ENCODE results near the gene ANKEF1.
"Not testable (repeated sequence)": the region's sequence is repeated elsewhere in the genome, so short reads cannot be mapped to it uniquely, and the experiment has no call there.

The ANKEF1 gene

GRCh38 chr20:10033905-10034650, 709 bp upstream of the ANKEF1 start:
- H3K36me3 ChIP-seq (ENCODE audit: insufficient read depth) = no peaks in the 10 kb centered on the region
- no peak for TF ChIP-seq CTCF (conservative IDR thresholded peaks at IDR 0.05; ENCODE audit: low read depth, low read length)
- no peak overlapping the region for H3K4me3 ChIP-seq (IDR thresholded peaks at IDR 0.05; ENCODE audit: insufficient read depth, low read depth, low read length)
- H4K20me1 ChIP-seq (ENCODE audit: insufficient read depth) = no peaks in the 10 kb centered on the region
- H3K4me2 ChIP-seq = peak overlapping the region; percentile 21; the same call in 1 of the 2 replicates
- H3K27ac ChIP-seq = no peak overlapping the region
- H3K4me1 ChIP-seq (ENCODE audit: low read depth, poor library complexity, severe bottlenecking) = peaks cover 7% of the 10 kb centered on the region
- no peaks in the 10 kb centered on the region for H3K27me3 ChIP-seq (ENCODE audit: insufficient read depth, low read depth)
- H2AFZ ChIP-seq (ENCODE audit: low read depth) = no peak overlapping the region
- no peak overlapping the region for H3K9ac ChIP-seq
- no peaks in the 10 kb centered on the region for H3K79me2 ChIP-seq (ENCODE audit: insufficient read depth, low read depth)

GRCh38 chr20:10036321-10036720, 1.5 kb downstream of the ANKEF1 start:
- H3K4me2 ChIP-seq; H3K27me3 ChIP-seq (ENCODE audit: insufficient read depth, low read depth); H3K27ac ChIP-seq; H3K36me3 ChIP-seq (ENCODE audit: insufficient read depth); H4K20me1 ChIP-seq (ENCODE audit: insufficient read depth); H3K79me2 ChIP-seq (ENCODE audit: insufficient read depth, low read depth); H3K9ac ChIP-seq; H3K4me3 ChIP-seq (IDR thresholded peaks at IDR 0.05; ENCODE audit: insufficient read depth, low read depth, low read length); H2AFZ ChIP-seq (ENCODE audit: low read depth): not testable (repeated sequence)
- H3K4me1 ChIP-seq (ENCODE audit: low read depth, poor library complexity, severe bottlenecking) = peaks cover 19% of the 10 kb centered on the region

- Histone ChIP-seq H2AFZ (ENCODE audit: low read depth) (no peak overlapping the region), H3K9ac (no peak overlapping the region), H3K27me3 (ENCODE audit: insufficient read depth, low read depth) (no peaks in the 10 kb centered on the region), H3K4me1 (ENCODE audit: low read depth, poor library complexity, severe bottlenecking) (peaks cover 30% of the 10 kb centered on the region), H3K27ac (no peak overlapping the region), H3K36me3 (ENCODE audit: insufficient read depth) (no peaks in the 10 kb centered on the region), H4K20me1 (ENCODE audit: insufficient read depth) (no peaks in the 10 kb centered on the region), H3K4me3 (IDR thresholded peaks at IDR 0.05; ENCODE audit: insufficient read depth, low read depth, low read length) (no peak overlapping the region), H3K4me2 (no peak overlapping the region), H3K79me2 (ENCODE audit: insufficient read depth, low read depth) (no peaks in the 10 kb centered on the region)
- no peak for TF ChIP-seq CTCF (conservative IDR thresholded peaks at IDR 0.05; ENCODE audit: low read depth, low read length)
Observed at GRCh38 chr20:10040070-10040975, 5.5 kb downstream of the ANKEF1 start.

GRCh38 chr20:10042086-10042485, 7.3 kb downstream of the ANKEF1 start:
- Histone ChIP-seq H3K27me3 (ENCODE audit: insufficient read depth, low read depth) (no peaks in the 10 kb centered on the region), H3K79me2 (ENCODE audit: insufficient read depth, low read depth) (no peaks in the 10 kb centered on the region), H3K9ac (no peak overlapping the region), H4K20me1 (ENCODE audit: insufficient read depth) (no peaks in the 10 kb centered on the region), H3K4me3 (IDR thresholded peaks at IDR 0.05; ENCODE audit: insufficient read depth, low read depth, low read length) (no peak overlapping the region), H3K4me1 (ENCODE audit: low read depth, poor library complexity, severe bottlenecking) (peaks cover 23% of the 10 kb centered on the region), H3K4me2 (peak overlapping the region; percentile 66), H2AFZ (ENCODE audit: low read depth) (no peak overlapping the region), H3K36me3 (ENCODE audit: insufficient read depth) (no peaks in the 10 kb centered on the region), H3K27ac (no peak overlapping the region)
- no peak for TF ChIP-seq CTCF (conservative IDR thresholded peaks at IDR 0.05; ENCODE audit: low read depth, low read length)

Measured in KMS-11 (cell line).